T-cell (primary cell): Measurements from ENCODE around the gene UFD1. TPM values are rescaled to one million over a fixed set of nuclear protein-coding genes. Genes with fewer than 3 reads are reported as not detected.

Source experiments
- ATAC-seq, 4 experiments: fragments of 200-7000 bp in 3 of 4; fragments of 150-1000 bp in 1 of 4; cut with Tn5 transposase; replicated peaks in 1 of 4; 1 replicate in 3 of 4; 2 replicates in 1 of 4; pipeline ENCODE4 v1.10.0; 2021; ENCODE audit warnings: moderate library complexity in 3 of 4, mild to moderate bottlenecking in 2 of 4, moderate number of reproducible peaks in 1 of 4
- CTCF ChIA-PET, 2 donors: fragments of 300-600 bp; sonication (Branson Sonifier 250); formaldehyde crosslinking; loops; one replicate each; lab custom pipeline; 2022; ENCODE audit warnings: antibody characterized with exemption in 2 of 2; lab: Charles Lee
- POLR2A ChIA-PET, 2 donors: fragments of 300-600 bp; sonication (Branson Sonifier 250); formaldehyde crosslinking; loops; one replicate each; lab custom pipeline; 2022; ENCODE audit warnings: antibody characterized with exemption in 2 of 2; lab: Charles Lee
- DNase-seq, 35 experiments: peaks; one replicate each; pipeline versions ENCODE4 v3.0.0 to v3.0.0-alpha.2; 2013 to 2023
- H3K27ac ChIP-seq: one replicate; pipeline ENCODE4 v1.5.1; 2013; ENCODE audit warnings: low read length
- H3K27me3 ChIP-seq, 2 experiments: replicated peaks in 1 of 2; 1 replicate in 1 of 2; 2 replicates in 1 of 2; pipeline versions ENCODE4 v1.6.1 to v1.7.0; 2013; ENCODE audit warnings: low read length in 1 of 2, mixed read lengths in 1 of 2; ENCODE audit not compliant: control insufficient read depth in 2 of 2, insufficient read depth in 2 of 2; ENCODE audit errors: extremely low read depth in 1 of 2
- H3K36me3 ChIP-seq, 2 donors: 1 replicate in 1 of 2; 2 replicates in 1 of 2; pipeline versions ENCODE4 v1.6.1 to v1.7.0; 2013; ENCODE audit warnings: low read length in 1 of 2; ENCODE audit not compliant: control insufficient read depth in 2 of 2, insufficient read depth in 1 of 2; ENCODE audit errors: extremely low read depth in 1 of 2
- H3K4me1 ChIP-seq, 2 experiments: 1 replicate in 1 of 2; 2 replicates in 1 of 2; pipeline versions ENCODE4 v1.6.1 to v1.7.0; 2013; ENCODE audit warnings: low read length in 2 of 2, mixed read lengths in 1 of 2; ENCODE audit not compliant: insufficient read depth in 2 of 2, control insufficient read depth in 1 of 2; ENCODE audit errors: extremely low read depth in 1 of 2
- H3K4me3 ChIP-seq, 2 donors: 1 replicate in 1 of 2; 2 replicates in 1 of 2; pipeline versions ENCODE4 v1.5.1 to v1.7.0; 2013; ENCODE audit warnings: mild to moderate bottlenecking in 2 of 2, low read length in 1 of 2, moderate library complexity in 1 of 2; ENCODE audit not compliant: control insufficient read depth in 1 of 2; ENCODE audit errors: extremely low read depth in 1 of 2
- H3K9me3 ChIP-seq: 2 replicates; pipeline ENCODE4 v1.7.0; 2013
- H3K27ac Mint-ChIP-seq, 2 donors: one replicate each; pipeline ENCODE4 v1.8.0; 2020 to 2021; ENCODE audit warnings: mild to moderate bottlenecking in 2 of 2, mixed read lengths in 2 of 2
- H3K27me3 Mint-ChIP-seq, 2 donors: one replicate each; pipeline ENCODE4 v1.8.0; 2021 to 2022; ENCODE audit warnings: mixed read lengths in 2 of 2
- H3K36me3 Mint-ChIP-seq: one replicate; pipeline ENCODE4 v1.8.0; 2021; ENCODE audit warnings: mixed read lengths
- H3K4me1 Mint-ChIP-seq, 3 donors: one replicate each; pipeline ENCODE4 v1.8.0; 2020 to 2022; ENCODE audit warnings: mixed read lengths in 3 of 3, mild to moderate bottlenecking in 1 of 3
- H3K4me3 Mint-ChIP-seq, 3 donors: one replicate each; pipeline ENCODE4 v1.8.0; 2020 to 2022; ENCODE audit warnings: mild to moderate bottlenecking in 3 of 3, mixed read lengths in 3 of 3, moderate library complexity in 3 of 3
- H3K9me3 Mint-ChIP-seq, 3 donors: one replicate each; pipeline ENCODE4 v1.8.0; 2020 to 2022; ENCODE audit warnings: mixed read lengths in 3 of 3
- WGBS: methylation state at CpG from one replicate; pipeline ENCODE4 v1.1.5; 2013; ENCODE audit warnings: missing lambda C conversion rate; ENCODE audit not compliant: insufficient coverage; 5-methylcytosine and 5-hydroxymethylcytosine counted together
- total RNA-seq, 35 experiments: library from RNA in 6 of 35; stranded (reverse) in 6 of 35; fragments of 120-200 nt in 1 of 35; gene quantifications; one replicate each; pipeline versions ENCODE4 v1.2.1 to v1.2.4 and lab custom pipeline; 2013 to 2026

The UFD1 gene
- total RNA-seq, 5 donors from 2014 or later (not counting 1 experiment from before 2014, with no cell fraction given): 52.9 to 85.1 (median 60.0) TPM

- Mint-ChIP-seq H3K27me3 (no peaks in the 10 kb centered on the region), H3K4me1 (peaks cover 14 to 21% (median 15%) of the 10 kb centered on the region in 3 donors), H3K27ac (no peak overlapping the region), H3K9me3 (peaks cover 7 to 10% (median 9%) of the 10 kb centered on the region in 3 donors), H3K36me3 (peaks cover 5% of the 10 kb centered on the region), H3K4me3 (no peak overlapping the region)
- WGBS: 100% methylated on average over 3 of the region's 3 CpGs
- Histone ChIP-seq H3K27ac (no peak overlapping the region), H3K36me3 (no peaks in the 10 kb centered on the region), H3K4me1 (peaks cover 0 to 14% of the 10 kb centered on the region in 2 experiments), H3K4me3 (no peak overlapping the region), H3K27me3 (no peaks in the 10 kb centered on the region), H3K9me3 (no peaks in the 10 kb centered on the region)
- ChIA-PET POLR2A (no interaction called here), CTCF (no interaction called here)
- no peak for DNase-seq
- no peak for ATAC-seq
Observed at GRCh38 chr22:19509191-19509590, 30.2 kb upstream of the UFD1 start.

DNA sequence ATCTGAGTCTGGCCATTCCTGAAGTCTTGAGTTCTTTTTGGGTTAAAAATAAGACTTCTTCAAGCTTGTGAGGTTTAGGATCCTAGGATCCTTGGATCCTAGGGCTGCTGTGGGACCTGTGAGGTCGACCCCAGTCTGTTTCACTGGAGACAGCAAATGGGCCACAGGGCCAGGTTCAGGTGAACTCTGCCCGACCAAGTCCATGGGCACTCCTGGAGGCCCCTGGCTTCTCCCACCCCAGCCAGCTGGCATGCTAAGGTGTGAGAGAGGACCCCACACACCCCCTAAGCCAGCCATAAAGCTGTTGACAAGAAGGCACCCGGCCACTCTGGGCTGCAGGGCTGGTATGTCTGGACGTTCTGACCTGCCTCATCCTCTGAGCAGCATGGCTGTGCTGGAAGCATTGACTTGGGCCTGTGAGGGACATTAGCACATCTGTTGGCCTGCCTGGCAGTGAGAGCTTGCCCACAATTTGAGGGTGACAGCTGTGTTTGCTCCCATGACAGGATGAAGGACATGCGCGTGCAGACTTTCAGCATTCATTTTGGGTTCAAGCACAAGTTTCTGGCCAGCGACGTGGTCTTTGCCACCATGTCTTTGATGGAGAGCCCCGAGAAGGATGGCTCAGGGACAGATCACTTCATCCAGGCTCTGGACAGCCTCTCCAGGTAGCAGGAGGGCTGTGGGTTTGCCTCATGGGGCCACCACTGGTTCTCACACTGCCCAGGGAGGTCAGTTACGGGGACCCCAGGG, 29.2 kb upstream of the UFD1 start:
- ChIA-PET CTCF (no interaction called here), POLR2A (no interaction called here)
- ATAC-seq (no peak), DNase-seq (no peak)
- H3K27me3 ChIP-seq: no peaks in the 10 kb centered on the region
- no peak overlapping the region for H3K27ac Mint-ChIP-seq
- peaks cover 15 to 19% (median 15%) of the 10 kb centered on the region in 3 donors for H3K4me1 Mint-ChIP-seq
- 99% methylated on average over 9 of the region's 10 CpGs for WGBS
- no peak overlapping the region for H3K4me3 ChIP-seq
- H3K9me3 Mint-ChIP-seq: peaks cover 0 to 1% (median 0%) of the 10 kb centered on the region in 3 donors
- peaks cover 0 to 14% of the 10 kb centered on the region in 2 experiments for H3K4me1 ChIP-seq
- H3K36me3 Mint-ChIP-seq: no peaks in the 10 kb centered on the region
- no peaks in the 10 kb centered on the region for H3K9me3 ChIP-seq
- no peak overlapping the region for H3K27ac ChIP-seq
- H3K27me3 Mint-ChIP-seq: no peaks in the 10 kb centered on the region
- no peaks in the 10 kb centered on the region for H3K36me3 ChIP-seq
- no peak overlapping the region for H3K4me3 Mint-ChIP-seq

DNA sequence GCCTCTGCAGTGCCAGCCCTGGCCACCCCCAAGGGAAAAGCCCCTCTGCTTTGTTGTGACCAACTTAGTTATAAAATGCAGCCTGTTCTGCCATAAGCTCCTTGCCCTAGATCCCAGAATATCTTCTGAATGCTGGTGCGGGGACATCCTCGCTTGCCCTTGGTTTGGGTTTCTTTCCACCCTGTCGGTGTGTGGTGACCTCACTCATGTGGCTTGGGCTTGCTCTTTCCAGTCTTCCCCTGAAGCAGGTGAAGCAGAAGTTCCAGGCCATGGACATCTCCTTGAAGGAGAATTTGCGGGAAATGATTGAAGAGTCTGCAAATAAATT, 28.5 kb upstream of the UFD1 start:
- ChIA-PET CTCF (no interaction called here), POLR2A (no interaction called here)
- Mint-ChIP-seq H3K4me1 (peaks cover 15 to 19% (median 15%) of the 10 kb centered on the region in 3 donors), H3K36me3 (no peaks in the 10 kb centered on the region), H3K9me3 (no peaks in the 10 kb centered on the region), H3K27me3 (no peaks in the 10 kb centered on the region), H3K4me3 (no peak overlapping the region), H3K27ac (no peak overlapping the region)
- Histone ChIP-seq H3K36me3 (no peaks in the 10 kb centered on the region), H3K27ac (no peak overlapping the region), H3K4me1 (peaks cover 0 to 14% of the 10 kb centered on the region in 2 experiments), H3K9me3 (no peaks in the 10 kb centered on the region), H3K27me3 (no peaks in the 10 kb centered on the region), H3K4me3 (no peak overlapping the region)
- DNase-seq: no peak
- ATAC-seq: no peak
- WGBS: 100% methylated on average over 3 of the region's 4 CpGs

DNA sequence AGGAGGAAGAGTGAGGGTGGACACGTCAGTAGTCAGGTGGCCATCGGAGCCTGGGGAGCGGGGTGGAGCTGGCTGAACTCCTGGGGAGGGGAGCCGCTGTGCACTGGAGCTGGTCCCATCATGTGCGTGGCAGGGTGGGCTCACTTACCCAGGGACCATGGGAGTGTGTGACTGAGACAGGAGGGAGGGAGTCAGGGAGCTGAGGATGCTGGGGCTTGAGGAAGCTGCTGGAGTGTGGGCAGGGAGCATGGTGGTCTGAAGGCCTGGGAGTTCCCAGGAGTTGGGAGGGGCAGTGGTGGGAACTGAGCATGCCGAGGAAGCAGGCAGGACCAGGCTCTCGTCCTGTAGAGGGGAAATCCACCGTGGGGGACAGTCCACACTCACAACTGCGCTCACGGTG, 27.2 kb upstream of the UFD1 start:
- CTCF ChIA-PET: no interaction called here

DNA sequence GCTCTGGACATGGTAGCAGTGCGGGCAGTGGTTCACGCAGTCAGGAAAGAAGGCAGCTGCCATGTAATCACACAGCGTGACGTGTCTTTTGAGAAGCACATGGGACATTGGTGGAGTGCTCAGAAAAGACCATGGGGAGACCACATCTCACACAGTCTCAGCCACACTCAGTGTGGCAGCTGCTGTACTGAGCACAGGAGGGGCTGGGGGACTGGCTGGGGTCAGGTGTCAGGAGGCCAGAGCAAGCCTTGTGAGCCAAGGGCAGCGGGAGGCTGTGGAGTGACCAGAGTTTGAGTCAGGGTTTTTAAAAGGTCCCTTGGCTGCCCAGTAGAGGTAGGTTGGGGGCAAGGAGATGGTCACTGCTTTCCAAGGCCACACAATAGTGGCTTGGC, 26.7 kb upstream of the UFD1 start:
- peak overlapping the region in 1 of 2 donors; percentile 2 for H3K4me3 ChIP-seq
- no peaks in the 10 kb centered on the region for H3K27me3 ChIP-seq
- CTCF ChIA-PET: no interaction called here
- peak overlapping the region in 1 of 3 donors; percentile 58 for H3K4me3 Mint-ChIP-seq
- ATAC-seq: peak in 1 of 4 experiments; percentile 19
- peaks cover 0 to 14% of the 10 kb centered on the region in 2 experiments for H3K4me1 ChIP-seq
- no peak overlapping the region for H3K27ac ChIP-seq
- H3K4me1 Mint-ChIP-seq: peaks cover 15 to 19% (median 15%) of the 10 kb centered on the region in 3 donors
- POLR2A ChIA-PET: no interaction called here
- no peaks in the 10 kb centered on the region for H3K9me3 Mint-ChIP-seq
- H3K36me3 ChIP-seq: no peaks in the 10 kb centered on the region
- H3K27ac Mint-ChIP-seq: peak overlapping the region in 1 of 2 donors; percentile 34
- H3K9me3 ChIP-seq: no peaks in the 10 kb centered on the region
- no peaks in the 10 kb centered on the region for H3K27me3 Mint-ChIP-seq
- WGBS: 87% methylated on average over 3 of the region's 5 CpGs
- no peaks in the 10 kb centered on the region for H3K36me3 Mint-ChIP-seq
- DNase-seq: no peak

More for the DNA sequence above, 27.2 kb upstream of the UFD1 start:
- 93% methylated on average over 10 of the region's 10 CpGs for WGBS
- POLR2A ChIA-PET: no interaction called here
- peaks cover 15 to 19% (median 15%) of the 10 kb centered on the region in 3 donors for H3K4me1 Mint-ChIP-seq
- ATAC-seq (no peak), DNase-seq (no peak)
- Histone ChIP-seq H3K4me1 (peaks cover 0 to 14% of the 10 kb centered on the region in 2 experiments), H3K4me3 (no peak overlapping the region), H3K27me3 (no peaks in the 10 kb centered on the region), H3K27ac (no peak overlapping the region), H3K9me3 (no peaks in the 10 kb centered on the region), H3K36me3 (no peaks in the 10 kb centered on the region)
- H3K27me3 Mint-ChIP-seq: no peaks in the 10 kb centered on the region
- no peak overlapping the region for H3K27ac Mint-ChIP-seq
- no peaks in the 10 kb centered on the region for H3K9me3 Mint-ChIP-seq
- H3K36me3 Mint-ChIP-seq: no peaks in the 10 kb centered on the region
- H3K4me3 Mint-ChIP-seq: peak overlapping the region in 1 of 3 donors; percentile 58

DNA sequence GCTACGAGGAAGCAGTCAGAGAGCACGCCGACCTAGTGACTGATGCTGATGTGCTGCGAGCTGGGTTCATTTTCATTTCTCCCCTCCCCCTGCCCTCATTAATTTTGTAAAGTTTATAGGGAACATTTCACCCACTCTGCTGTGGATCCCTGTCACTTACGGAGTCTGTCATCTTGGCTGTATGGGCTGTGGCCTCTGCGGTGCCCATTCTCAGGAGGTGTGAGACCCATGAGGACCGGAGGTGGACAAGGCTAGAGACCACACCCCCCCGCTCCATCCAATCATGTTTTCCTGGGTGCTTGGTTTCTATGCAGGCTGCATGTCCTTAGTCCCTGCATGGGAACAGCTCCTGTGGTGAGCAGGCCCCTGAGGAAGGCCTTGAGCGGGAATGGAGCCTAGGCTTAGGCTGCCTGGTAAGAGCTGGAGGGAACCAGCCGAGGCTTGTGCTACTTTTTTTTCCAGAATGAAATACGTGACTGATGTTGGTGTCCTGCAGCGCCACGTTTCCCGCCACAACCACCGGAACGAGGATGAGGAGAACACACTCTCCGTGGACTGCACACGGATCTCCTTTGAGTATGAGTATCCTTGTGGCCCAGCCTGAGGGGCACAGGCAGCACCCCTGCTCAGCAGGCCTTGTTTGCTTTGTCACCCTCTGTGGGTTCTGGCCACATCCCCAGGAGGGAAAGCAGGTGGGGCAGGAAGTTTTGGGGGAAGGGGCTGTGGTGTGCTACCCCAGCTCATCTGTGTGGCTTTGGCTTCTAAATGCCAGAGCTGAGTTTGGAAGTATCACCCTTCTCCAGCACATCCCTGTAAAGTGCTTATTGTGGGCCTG, 26.1 kb upstream of the UFD1 start:
- WGBS: 75% methylated on average over 11 of the region's 18 CpGs
- no peaks in the 10 kb centered on the region for H3K36me3 Mint-ChIP-seq
- no peaks in the 10 kb centered on the region for H3K27me3 ChIP-seq
- ChIA-PET POLR2A (no interaction called here), CTCF (no interaction called here)
- peak; percentile 31 to 64 (median 53) for ATAC-seq
- H3K4me3 Mint-ChIP-seq: peak overlapping the region in 1 of 3 donors; percentile 58
- no peak for DNase-seq
- H3K4me1 ChIP-seq: peaks cover 0 to 14% of the 10 kb centered on the region in 2 experiments
- peak overlapping the region in 1 of 2 donors; percentile 2 for H3K4me3 ChIP-seq
- peak overlapping the region in 1 of 2 donors; percentile 34 for H3K27ac Mint-ChIP-seq
- no peaks in the 10 kb centered on the region for H3K36me3 ChIP-seq
- no peaks in the 10 kb centered on the region for H3K9me3 Mint-ChIP-seq
- H3K9me3 ChIP-seq: no peaks in the 10 kb centered on the region
- no peaks in the 10 kb centered on the region for H3K27me3 Mint-ChIP-seq
- no peak overlapping the region for H3K27ac ChIP-seq
- peaks cover 15 to 19% (median 15%) of the 10 kb centered on the region in 3 donors for H3K4me1 Mint-ChIP-seq
